GM19351 (cell line): ENCODE data around the gene CORO6.

Experiments
- ATAC-seq: cut with Tn5 transposase; IDR thresholded peaks from one replicate; pipeline ENCODE4 v1.9.1; 2021; ENCODE audit warnings: mild to moderate bottlenecking, moderate library complexity; ENCODE audit not compliant: unreplicated experiment

CORO6 gene

GRCh38 chr17:29613856-29614255 is 8.9 kb downstream of the CORO6 start:
- ATAC-seq: no peak

GRCh38 chr17:29613352-29613837 is 9.3 kb downstream of the CORO6 start:
- ATAC-seq: no peak

GRCh38 chr17:29612404-29613280 is 10.1 kb downstream of the CORO6 start:
- ATAC-seq: no peak

DNA sequence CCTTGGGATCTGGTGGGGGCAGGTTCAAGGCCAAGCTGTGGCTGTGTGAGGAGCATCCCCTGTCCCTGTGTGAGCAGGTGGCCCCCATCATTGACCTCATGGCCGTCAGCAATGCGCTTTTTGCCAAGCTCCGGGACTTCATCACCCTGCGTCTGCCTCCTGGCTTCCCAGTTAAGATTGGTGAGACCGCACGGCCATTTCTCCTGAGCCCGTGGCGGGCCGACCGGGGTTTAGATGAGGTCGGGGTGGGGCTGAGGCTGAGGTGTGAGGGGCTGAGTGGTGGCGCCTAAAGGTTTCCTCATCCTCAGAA is 10.7 kb downstream of the CORO6 start:
- no peak for ATAC-seq

- ATAC-seq: no peak
These were observed 11.2 kb downstream of the CORO6 start for GRCh38 chr17:29611351-29612093.

- ATAC-seq: no peak
These were observed 12.3 kb downstream of the CORO6 start for GRCh38 chr17:29610395-29610794.

DNA sequence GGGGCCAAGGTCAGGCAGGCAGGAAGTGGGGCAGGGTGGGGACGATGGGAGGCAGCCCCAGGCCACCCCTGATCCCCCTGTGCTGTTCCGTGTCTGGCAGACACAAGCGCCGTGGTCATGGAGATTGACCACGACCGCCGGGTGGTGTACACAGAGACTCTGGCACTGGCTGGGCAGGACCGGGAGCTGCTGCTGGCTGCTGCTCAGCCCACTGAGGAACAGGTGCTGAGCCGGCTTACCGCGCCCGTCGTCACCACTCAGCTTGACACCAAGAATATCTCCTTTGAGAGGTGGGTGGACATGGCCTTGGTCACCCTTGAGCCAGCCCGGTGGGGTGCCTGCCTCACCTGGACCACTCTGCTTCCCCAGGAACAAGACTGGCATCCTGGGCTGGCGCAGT is 13.7 kb downstream of the CORO6 start:
- ATAC-seq: no peak

DNA sequence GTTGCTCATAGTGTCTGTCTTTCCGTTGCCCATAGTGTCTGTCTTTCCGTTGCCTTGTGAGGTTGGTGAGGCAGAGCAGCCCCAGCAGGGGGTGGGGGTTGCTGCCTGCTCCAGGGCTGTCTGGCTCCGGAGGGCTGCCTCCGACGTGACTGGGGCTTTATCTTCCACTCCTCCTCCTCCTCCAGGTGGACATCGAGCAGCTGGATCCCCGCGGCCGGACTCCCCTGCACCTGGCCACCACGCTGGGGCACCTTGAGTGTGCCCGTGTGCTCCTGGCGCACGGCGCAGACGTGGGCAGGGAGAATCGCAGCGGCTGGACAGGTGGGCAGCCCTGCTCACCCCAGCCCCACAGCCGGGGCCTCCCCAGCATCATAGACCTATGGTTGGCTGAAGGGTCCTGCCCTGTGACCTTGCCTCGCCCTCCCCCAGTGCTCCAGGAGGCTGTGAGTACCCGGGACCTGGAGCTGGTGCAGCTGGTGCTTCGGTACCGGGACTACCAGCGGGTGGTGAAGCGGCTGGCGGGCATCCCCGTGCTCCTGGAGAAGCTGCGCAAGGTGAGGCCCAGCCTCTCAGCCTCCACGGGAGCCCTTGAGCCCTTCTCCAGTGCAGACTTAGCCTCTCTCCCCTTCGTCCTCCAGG is 15.0 kb downstream of the CORO6 start:
- no peak for ATAC-seq

- no peak for ATAC-seq
These were observed 19.5 kb downstream of the CORO6 start for GRCh38 chr17:29603109-29603674.

- no peak for ATAC-seq
These were observed 25.1 kb downstream of the CORO6 start for GRCh38 chr17:29597361-29598172.

GRCh38 chr17:29596811-29597210 is 25.9 kb downstream of the CORO6 start:
- no peak for ATAC-seq

DNA sequence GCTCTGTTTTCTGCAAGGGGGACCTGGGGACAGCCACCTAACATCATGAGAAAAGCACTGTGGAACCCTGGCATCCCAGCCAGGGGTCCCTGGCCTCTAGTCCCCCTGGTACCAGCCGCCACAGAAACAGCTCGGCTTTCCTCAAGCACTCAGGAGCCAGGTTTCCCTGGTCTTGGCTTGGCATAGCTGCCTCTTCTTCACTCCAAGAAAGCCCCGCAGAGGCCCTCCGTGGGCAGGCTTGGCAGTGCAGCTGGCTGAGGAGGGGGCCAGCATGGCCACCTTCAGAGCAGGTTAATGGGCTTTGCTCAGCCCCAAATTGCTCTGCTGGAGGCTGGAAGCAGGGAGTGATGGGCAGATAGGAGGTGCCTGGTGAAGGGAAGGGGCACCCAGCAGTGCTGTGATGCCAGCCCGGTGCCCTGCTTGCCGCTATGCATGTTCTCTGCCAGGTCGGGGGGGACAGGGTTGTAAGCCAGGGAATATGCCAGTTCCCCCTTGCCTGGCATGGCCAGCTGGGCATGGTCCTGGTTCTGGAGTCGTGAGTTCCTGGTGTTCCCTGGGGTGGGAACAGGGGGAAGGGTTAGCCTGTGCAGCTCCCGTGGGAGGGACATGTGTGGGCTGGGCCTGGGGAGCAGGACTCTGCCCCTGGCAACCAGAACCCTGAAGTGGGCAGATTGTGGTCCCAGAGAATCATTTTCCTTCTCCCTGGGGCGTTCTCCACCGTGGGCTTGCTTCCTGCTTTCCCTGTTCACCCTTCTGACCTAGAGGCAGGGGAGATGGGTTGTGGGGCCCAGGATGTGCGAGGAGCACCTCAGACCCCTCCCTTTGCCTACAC is 26.6 kb downstream of the CORO6 start:
- no peak for ATAC-seq

DNA sequence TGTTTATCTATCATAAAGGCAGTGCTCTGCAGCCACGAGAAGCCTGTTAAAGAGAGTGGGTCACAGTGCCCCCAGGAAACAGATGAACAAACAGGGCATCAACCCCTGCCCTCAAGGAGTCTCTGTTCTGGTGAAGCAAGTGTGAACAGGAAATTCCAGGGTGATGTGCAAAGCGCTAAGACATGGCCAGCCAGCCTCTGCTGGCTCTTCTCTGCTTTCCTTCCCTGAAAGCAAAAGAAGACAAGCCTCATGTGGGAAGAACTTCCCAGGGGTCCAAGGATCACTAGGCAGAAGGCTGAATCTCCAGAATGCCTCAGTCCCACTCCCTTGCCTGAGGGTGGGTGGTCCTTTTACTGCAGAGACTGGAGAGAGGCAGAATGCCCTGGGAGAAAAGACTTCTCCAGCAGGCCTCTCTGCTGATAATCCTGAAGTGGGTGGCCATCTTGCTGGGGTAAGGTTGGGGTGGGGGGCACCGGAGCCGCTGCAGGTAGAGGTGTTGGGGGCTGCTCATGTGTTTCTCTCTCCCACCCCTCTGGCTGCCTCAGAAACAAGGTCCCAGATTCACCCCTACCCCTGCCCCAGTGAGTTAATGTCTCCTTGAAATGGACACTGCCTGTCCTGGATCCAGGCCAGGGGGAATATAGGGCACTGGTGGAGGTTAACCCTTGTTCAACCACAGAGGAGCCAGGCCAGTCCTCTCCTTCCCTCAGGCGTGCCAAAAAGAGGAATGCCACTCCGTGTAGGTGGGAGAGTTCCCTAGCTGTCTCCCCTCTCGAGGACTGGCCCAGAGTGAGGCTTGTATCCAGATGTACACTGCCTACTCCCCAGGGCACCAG is 27.4 kb downstream of the CORO6 start:
- no peak for ATAC-seq

- ATAC-seq: no peak
These were observed 28.1 kb downstream of the CORO6 start for GRCh38 chr17:29594519-29595090.

- ATAC-seq: no peak
These were observed 28.9 kb downstream of the CORO6 start for GRCh38 chr17:29593591-29594518.

GRCh38 chr17:29592850-29593551 is 29.7 kb downstream of the CORO6 start, which contains the start of gene ANKRD13B:
Gene ANKRD13B (plus strand): TSS chr17:29593132. CDS start chr17:29593622, 490 bp downstream.
- no peak for ATAC-seq
